Pulmonary artery endothelial cell (primary cell): ENCODE data around the gene DNAJA3. TPM values are rescaled to one million over a fixed set of nuclear protein-coding genes. Genes with fewer than 3 reads are reported as not detected.
A peak's percentile ranks its signal among the peaks of the same experiment; 100 is the strongest.

ENCODE experiments used
- DNase-seq: peaks from one replicate; pipeline ENCODE4 v3.0.0-alpha.2; 2011; ENCODE audit warnings: low read depth, low spot score
- total RNA-seq: library from RNA; depleted of rRNA; stranded (reverse); fragments of >200 nt; gene quantifications from 2 replicates; pipeline ENCODE4 v1.2.3, GENCODE V29; 2014

Gene DNAJA3
- 56.0 and 100 TPM in 2 replicates for total RNA-seq

- DNase-seq = peak; percentile 86
These were observed at the start of gene DNAJA3 for GRCh38 chr16:4425378-4426020. DNAJA3 (plus strand) TSS chr16:4425868; CDS start chr16:4425882, 14 bp downstream.

DNA sequence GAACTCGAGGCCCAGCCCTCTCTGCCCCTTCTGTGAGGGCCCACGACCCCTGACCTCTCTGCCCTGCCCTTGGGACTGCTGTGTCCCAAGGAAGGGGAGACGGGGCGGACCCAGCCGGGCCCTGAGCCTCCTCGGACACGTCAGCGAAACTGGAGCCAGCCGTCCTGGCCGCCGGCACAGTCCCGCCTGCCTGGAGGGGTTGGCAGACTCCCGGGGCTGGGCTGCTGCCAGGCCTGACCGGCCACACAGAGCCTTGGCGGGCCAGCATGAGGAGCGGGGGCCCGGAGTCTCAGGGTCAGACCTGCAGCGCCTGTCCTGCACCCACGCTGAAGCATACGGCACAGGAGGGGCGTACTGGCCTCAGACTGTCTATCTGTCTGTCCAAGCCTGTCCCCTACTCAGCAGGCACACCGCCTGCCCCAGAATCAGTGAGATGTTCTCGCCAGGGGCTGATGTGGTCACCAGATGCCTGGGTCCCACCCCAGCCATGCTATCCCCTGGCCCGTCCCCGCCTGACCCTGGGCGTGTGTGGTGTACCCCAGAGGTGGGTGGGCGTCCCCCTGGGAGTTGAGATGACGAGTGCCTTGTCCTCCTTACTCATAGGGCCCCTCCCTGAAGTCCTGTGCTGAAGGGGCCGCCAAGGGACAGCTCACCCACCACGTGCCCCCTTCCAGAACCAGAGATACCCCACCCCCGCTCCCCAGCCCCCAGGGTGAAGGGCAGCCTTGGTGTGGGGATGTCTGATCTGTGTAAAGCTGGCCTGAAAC, 49.4 kb upstream of the DNAJA3 start:
- DNase-seq = no peak

GRCh38 chr16:4376893-4377572, 48.6 kb upstream of the DNAJA3 start:
- no peak for DNase-seq

DNA sequence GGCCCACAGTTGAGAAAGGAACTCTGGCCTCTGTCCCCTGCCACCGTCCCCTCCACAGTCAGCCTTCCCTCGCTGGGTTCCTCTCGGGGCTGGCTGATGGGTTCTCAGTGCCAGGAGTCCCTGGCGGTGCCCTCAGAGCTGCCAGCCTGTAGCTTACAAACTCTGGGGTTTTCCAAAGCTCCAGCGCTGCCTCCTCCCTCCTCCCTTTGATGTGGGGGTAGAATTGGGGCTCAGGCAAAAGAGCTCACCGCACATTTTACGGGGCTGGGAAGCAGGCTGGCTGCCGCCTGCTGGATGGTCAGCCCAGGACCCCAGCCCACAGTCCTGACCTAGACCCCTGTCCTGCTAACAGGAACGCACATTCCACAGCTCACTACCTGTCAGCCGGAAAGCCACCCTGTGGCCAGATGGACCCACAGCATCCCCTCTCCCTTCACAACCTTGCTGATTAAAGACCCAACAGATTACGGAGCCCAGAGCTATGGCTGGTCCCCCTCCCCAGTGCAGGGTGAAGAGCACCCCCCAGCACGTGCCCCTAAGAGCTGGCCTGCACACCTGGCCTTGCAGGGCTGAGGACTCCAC, 48.0 kb upstream of the DNAJA3 start:
- no peak for DNase-seq

GRCh38 chr16:4378161-4378666, 47.5 kb upstream of the DNAJA3 start:
- DNase-seq = no peak

GRCh38 chr16:4378999-4379690, 46.5 kb upstream of the DNAJA3 start:
- no peak for DNase-seq

DNA sequence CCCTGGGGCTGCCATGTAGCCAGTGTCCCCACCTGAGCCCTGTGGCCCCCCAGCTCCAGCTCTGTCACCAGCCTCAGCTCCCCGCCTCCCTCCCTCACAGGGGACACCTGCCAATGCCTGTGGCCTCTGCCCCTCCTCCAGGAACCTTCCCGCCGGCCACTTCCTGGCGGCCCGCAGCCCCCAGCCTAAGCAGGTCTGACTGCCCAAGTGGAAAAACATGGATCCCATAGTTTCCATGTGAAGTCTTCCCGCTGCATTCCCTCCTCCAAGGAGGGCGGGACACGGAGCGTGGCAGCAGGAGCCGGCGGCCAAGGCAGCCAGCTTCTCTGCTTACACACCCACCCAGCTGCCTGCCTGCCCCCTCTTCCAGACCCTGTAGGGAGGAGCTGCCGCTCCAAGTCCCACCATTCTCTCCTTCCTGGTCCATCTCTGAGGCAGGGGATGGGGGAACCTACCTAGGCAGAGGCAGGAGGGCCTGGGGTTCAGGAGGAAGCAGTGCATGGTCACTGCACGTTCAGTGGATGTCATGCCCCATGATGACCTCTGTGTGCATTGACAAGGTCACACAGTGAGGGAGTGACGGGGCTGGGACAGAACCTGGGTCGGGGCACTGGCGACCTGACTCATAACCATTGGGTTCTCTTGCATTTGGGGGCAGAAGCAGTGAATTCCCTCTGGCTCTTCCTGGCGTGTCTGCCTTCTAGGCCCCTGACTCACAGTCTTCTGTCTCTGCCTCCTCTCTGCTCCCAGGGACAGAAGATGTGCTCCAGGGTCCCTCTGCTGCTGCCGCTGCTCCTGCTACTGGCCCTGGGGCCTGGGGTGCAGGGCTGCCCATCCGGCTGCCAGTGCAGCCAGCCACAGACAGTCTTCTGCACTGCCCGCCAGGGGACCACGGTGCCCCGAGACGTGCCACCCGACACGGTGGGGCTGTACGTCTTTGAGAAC, 45.3 kb upstream of the DNAJA3 start:
- DNase-seq = no peak

GRCh38 chr16:4381072-4381934, 44.4 kb upstream of the DNAJA3 start:
- DNase-seq = no peak

DNA sequence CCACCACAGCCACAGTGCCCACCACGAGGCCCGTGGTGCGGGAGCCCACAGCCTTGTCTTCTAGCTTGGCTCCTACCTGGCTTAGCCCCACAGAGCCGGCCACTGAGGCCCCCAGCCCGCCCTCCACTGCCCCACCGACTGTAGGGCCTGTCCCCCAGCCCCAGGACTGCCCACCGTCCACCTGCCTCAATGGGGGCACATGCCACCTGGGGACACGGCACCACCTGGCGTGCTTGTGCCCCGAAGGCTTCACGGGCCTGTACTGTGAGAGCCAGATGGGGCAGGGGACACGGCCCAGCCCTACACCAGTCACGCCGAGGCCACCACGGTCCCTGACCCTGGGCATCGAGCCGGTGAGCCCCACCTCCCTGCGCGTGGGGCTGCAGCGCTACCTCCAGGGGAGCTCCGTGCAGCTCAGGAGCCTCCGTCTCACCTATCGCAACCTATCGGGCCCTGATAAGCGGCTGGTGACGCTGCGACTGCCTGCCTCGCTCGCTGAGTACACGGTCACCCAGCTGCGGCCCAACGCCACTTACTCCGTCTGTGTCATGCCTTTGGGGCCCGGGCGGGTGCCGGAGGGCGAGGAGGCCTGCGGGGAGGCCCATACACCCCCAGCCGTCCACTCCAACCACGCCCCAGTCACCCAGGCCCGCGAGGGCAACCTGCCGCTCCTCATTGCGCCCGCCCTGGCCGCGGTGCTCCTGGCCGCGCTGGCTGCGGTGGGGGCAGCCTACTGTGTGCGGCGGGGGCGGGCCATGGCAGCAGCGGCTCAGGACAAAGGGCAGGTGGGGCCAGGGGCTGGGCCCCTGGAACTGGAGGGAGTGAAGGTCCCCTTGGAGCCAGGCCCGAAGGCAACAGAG, 43.5 kb upstream of the DNAJA3 start:
- no peak for DNase-seq

GRCh38 chr16:4382795-4383357, 42.8 kb upstream of the DNAJA3 start:
- DNase-seq = no peak

GRCh38 chr16:4383591-4384444, 41.9 kb upstream of the DNAJA3 start:
- no peak for DNase-seq

DNA sequence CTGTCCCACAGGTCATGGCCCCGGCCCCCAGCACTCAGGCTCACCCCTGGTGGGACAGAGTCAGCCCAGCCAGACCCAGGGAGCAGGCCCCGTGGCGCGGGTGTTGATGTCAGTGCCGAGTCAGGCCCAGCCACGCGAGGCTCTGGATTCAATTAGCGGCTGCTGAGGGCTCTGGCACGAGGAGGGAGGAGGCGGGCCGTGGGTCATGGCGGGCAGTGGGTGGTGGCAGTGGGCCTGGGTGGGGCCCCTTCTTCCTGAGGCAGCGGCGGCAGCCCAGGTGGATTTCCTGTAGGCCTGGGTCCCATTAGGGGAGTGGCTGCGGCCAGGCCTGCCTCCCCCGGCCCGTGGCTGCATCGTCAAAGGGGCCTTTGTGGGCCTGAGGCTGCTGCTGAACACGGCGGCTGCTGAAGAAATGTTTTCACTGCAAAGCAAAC, 41.1 kb upstream of the DNAJA3 start:
- no peak for DNase-seq

DNA sequence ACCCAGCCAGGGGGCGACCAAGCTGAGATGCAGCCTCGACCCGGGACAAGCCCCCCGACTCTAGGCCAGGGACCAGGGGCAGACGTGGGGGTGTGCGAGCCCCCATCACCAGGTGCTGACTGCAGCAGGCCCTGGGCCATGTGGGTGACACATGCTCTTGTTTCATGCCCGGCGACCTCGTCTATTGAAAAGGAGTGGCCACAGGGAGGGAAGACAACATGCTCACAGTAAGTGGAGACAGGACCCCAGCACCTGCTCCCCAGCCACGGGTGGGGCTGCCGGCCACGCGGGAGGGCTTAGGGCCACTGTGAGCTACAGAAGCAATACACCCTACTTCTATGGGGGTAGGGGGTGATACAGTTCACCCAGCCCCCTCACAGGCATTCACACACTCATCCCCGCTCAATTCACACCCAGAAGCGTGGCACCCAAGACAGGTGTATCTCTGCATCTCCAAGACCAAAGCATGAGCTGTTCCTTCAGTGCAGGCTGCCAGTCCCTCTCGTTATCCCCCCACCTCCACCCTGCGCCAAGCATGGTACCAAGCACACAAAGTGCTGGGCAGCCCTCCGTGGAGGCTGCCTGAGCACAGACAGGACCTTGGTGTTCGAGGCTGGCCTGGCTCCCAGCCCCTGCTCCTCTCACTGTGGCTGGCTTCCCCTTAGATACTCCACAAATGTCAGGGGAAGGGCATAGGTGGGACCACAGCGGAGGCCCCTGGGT, 40.4 kb upstream of the DNAJA3 start:
- no peak for DNase-seq

GRCh38 chr16:4385789-4386450, 39.7 kb upstream of the DNAJA3 start:
- DNase-seq = no peak

- DNase-seq = no peak
These were observed 39.2 kb upstream of the DNAJA3 start for GRCh38 chr16:4386451-4386805.
